ENCODE data around the gene KSR2. TPM values are rescaled to one million over a fixed set of nuclear protein-coding genes. Genes with fewer than 3 reads are reported as not detected.

Gene KSR2
- total RNA-seq, 4 donors from 2014 or later = under 0.01 to 0.06 (median 0.03) TPM

GRCh38 chr12:117847371-117847770 lies 121.4 kb downstream of the KSR2 start:
- H3K4me3 ChIP-seq = no peak overlapping the region
- peaks cover 0 to 16% (median 10%) of the 10 kb centered on the region in 4 donors for H3K9me3 ChIP-seq
- H3K4me1 ChIP-seq = no peaks in the 10 kb centered on the region
- H3K27me3 ChIP-seq = peaks cover 0 to 55% (median 3%) of the 10 kb centered on the region in 4 donors
- intact Hi-C loops (cut with DNase I) = no loop called here
- no peaks in the 10 kb centered on the region for H3K36me3 ChIP-seq
- no peak overlapping the region for H3K27ac ChIP-seq (replicated peaks in 1 of 4)
- WGBS = 43% methylated on average over 4 of the region's 5 CpGs
- TF ChIP-seq, protein P1, sequence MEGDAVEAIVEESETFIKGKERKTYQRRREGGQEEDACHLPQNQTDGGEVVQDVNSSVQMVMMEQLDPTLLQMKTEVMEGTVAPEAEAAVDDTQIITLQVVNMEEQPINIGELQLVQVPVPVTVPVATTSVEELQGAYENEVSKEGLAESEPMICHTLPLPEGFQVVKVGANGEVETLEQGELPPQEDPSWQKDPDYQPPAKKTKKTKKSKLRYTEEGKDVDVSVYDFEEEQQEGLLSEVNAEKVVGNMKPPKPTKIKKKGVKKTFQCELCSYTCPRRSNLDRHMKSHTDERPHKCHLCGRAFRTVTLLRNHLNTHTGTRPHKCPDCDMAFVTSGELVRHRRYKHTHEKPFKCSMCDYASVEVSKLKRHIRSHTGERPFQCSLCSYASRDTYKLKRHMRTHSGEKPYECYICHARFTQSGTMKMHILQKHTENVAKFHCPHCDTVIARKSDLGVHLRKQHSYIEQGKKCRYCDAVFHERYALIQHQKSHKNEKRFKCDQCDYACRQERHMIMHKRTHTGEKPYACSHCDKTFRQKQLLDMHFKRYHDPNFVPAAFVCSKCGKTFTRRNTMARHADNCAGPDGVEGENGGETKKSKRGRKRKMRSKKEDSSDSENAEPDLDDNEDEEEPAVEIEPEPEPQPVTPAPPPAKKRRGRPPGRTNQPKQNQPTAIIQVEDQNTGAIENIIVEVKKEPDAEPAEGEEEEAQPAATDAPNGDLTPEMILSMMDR (IDR thresholded peaks at IDR 0.05) = no peak
- TF ChIP-seq POLR2A (IDR thresholded peaks at IDR 0.05; ENCODE audit: low read depth) = no peak
- TF ChIP-seq POLR2AphosphoS5 (IDR thresholded peaks at IDR 0.05) = no peak
- TF ChIP-seq EP300 (IDR thresholded peaks at IDR 0.05) = no peak
- DNase-seq (ENCODE audit: extremely low spot score) = no peak

DNA sequence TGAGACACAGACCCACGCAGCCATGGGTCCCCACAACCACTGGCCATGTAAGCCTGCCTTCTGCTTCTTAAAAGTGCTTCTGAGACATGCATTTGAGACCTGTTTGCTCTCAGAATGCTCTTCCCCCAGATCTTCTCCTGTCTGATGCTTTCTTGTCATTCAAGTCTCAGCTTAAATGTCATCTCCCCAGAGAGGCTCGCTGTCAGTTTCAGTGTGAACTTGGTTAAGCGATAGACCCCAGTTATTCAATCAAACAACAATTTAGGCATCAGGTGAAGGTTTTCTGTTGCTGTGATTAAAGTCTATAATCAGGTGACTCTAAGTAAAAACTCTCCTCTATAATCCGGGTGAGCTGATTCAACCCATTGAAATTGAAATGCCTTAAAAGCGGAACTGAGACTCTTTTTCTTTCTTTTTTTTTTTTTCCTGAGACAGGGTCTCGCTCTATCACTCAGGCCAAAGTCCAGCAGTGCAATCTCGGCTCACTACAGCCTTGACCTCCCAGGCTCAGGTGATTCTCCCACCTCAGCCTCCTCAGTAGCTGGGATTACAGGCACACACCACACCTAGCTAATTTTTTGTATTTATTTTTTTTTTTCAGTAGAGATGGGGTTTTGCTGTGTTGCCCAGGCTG lies 123.4 kb downstream of the KSR2 start:
- Histone ChIP-seq H3K9me3 (peaks cover 0 to 16% (median 10%) of the 10 kb centered on the region in 4 donors), H3K4me3 (no peak overlapping the region), H3K27ac (replicated peaks in 1 of 4) (no peak overlapping the region), H3K36me3 (no peaks in the 10 kb centered on the region), H3K27me3 (peaks cover 0 to 58% (median 3%) of the 10 kb centered on the region in 4 donors), H3K4me1 (no peaks in the 10 kb centered on the region)
- TF ChIP-seq POLR2AphosphoS5 (IDR thresholded peaks at IDR 0.05) (no peak), POLR2A (IDR thresholded peaks at IDR 0.05; ENCODE audit: low read depth) (no peak), EP300 (IDR thresholded peaks at IDR 0.05) (no peak)
- TF ChIP-seq, protein P1 (IDR thresholded peaks at IDR 0.05) = no peak
- 81% methylated on average over 7 of the region's 7 CpGs for WGBS
- intact Hi-C loops (cut with DNase I) = no loop called here
- no peak for DNase-seq (ENCODE audit: extremely low spot score)

GRCh38 chr12:117844114-117844830 lies 124.5 kb downstream of the KSR2 start:
- no peaks in the 10 kb centered on the region for H3K4me1 ChIP-seq
- peaks cover 0 to 16% (median 10%) of the 10 kb centered on the region in 4 donors for H3K9me3 ChIP-seq
- H3K4me3 ChIP-seq = no peak overlapping the region
- peaks cover 0 to 66% (median 3%) of the 10 kb centered on the region in 4 donors for H3K27me3 ChIP-seq
- intact Hi-C loops (cut with DNase I) = no loop called here
- WGBS = 83% methylated on average over 1 of the region's 1 CpG
- TF ChIP-seq POLR2AphosphoS5 (IDR thresholded peaks at IDR 0.05) (no peak), EP300 (IDR thresholded peaks at IDR 0.05) (no peak), POLR2A (IDR thresholded peaks at IDR 0.05; ENCODE audit: low read depth) (no peak)
- TF ChIP-seq, protein P1 (IDR thresholded peaks at IDR 0.05) = no peak
- H3K36me3 ChIP-seq = no peaks in the 10 kb centered on the region
- no peak for DNase-seq (ENCODE audit: extremely low spot score)
- no peak overlapping the region for H3K27ac ChIP-seq (replicated peaks in 1 of 4)

GRCh38 chr12:117842630-117843029 lies 126.2 kb downstream of the KSR2 start:
- 73% methylated on average over 4 of the region's 4 CpGs for WGBS
- H3K4me1 ChIP-seq = no peaks in the 10 kb centered on the region
- TF ChIP-seq, protein P1 (IDR thresholded peaks at IDR 0.05) = no peak
- no peak for TF ChIP-seq POLR2A (IDR thresholded peaks at IDR 0.05; ENCODE audit: low read depth)
- no peak for TF ChIP-seq EP300 (IDR thresholded peaks at IDR 0.05)
- TF ChIP-seq POLR2AphosphoS5 (IDR thresholded peaks at IDR 0.05) = no peak
- no peak overlapping the region for H3K27ac ChIP-seq (replicated peaks in 1 of 4)
- peaks cover 0 to 78% (median 8%) of the 10 kb centered on the region in 4 donors for H3K27me3 ChIP-seq
- no peaks in the 10 kb centered on the region for H3K36me3 ChIP-seq
- intact Hi-C loops (cut with DNase I) = no loop called here
- H3K9me3 ChIP-seq = peaks cover 0 to 16% (median 10%) of the 10 kb centered on the region in 4 donors
- H3K4me3 ChIP-seq = no peak overlapping the region
- no peak for DNase-seq (ENCODE audit: extremely low spot score)
